Measurements from ENCODE around the gene NCKAP5.
"Not testable (repeated sequence)": the region's sequence is repeated elsewhere in the genome, so short reads cannot be mapped to it uniquely, and the experiment has no call there.

NCKAP5 gene

GRCh38 chr2:133497270-133497893, 70.9 kb downstream of the NCKAP5 start:
- DNase-seq (ENCODE audit: low read depth), result no peak

GRCh38 chr2:133496501-133497269, 71.6 kb downstream of the NCKAP5 start:
- DNase-seq (ENCODE audit: low read depth), result no peak

GRCh38 chr2:133495226-133495625, 73.0 kb downstream of the NCKAP5 start:
- DNase-seq (ENCODE audit: low read depth), result no peak

GRCh38 chr2:133492719-133493380, 75.4 kb downstream of the NCKAP5 start:
- no peak for DNase-seq (ENCODE audit: low read depth)

- DNase-seq (ENCODE audit: low read depth), result no peak
Observed at GRCh38 chr2:133490411-133490980, 77.8 kb downstream of the NCKAP5 start.

GRCh38 chr2:133489641-133490410, 78.4 kb downstream of the NCKAP5 start:
- peak; percentile 24 for DNase-seq (ENCODE audit: low read depth)

GRCh38 chr2:133489146-133489545, 79.1 kb downstream of the NCKAP5 start:
- no peak for DNase-seq (ENCODE audit: low read depth)

GRCh38 chr2:133486771-133487191, 81.5 kb downstream of the NCKAP5 start:
- DNase-seq (ENCODE audit: low read depth), result no peak

- DNase-seq (ENCODE audit: low read depth), result no peak
Observed at GRCh38 chr2:133485868-133486267, 82.4 kb downstream of the NCKAP5 start.

GRCh38 chr2:133484784-133485183, 83.5 kb downstream of the NCKAP5 start:
- no peak for DNase-seq (ENCODE audit: low read depth)

GRCh38 chr2:133484106-133484505, 84.2 kb downstream of the NCKAP5 start:
- DNase-seq (ENCODE audit: low read depth), result peak; percentile 47

GRCh38 chr2:133483181-133483580, 85.1 kb downstream of the NCKAP5 start:
- no peak for DNase-seq (ENCODE audit: low read depth)

- DNase-seq (ENCODE audit: low read depth), result no peak
Observed at GRCh38 chr2:133480707-133481429, 87.4 kb downstream of the NCKAP5 start.

GRCh38 chr2:133477616-133477990, 90.7 kb downstream of the NCKAP5 start:
- no peak for DNase-seq (ENCODE audit: low read depth)

- no peak for DNase-seq (ENCODE audit: low read depth)
Observed at GRCh38 chr2:133476931-133477615, 91.2 kb downstream of the NCKAP5 start.

- no peak for DNase-seq (ENCODE audit: low read depth)
Observed at GRCh38 chr2:133476286-133476685, 92.0 kb downstream of the NCKAP5 start.

- no peak for DNase-seq (ENCODE audit: low read depth)
Observed at GRCh38 chr2:133475610-133476009, 92.7 kb downstream of the NCKAP5 start.

- not testable (repeated sequence) for DNase-seq (ENCODE audit: low read depth)
Observed at GRCh38 chr2:133470446-133470845, 97.8 kb downstream of the NCKAP5 start.

GRCh38 chr2:133462811-133463210, 105.5 kb downstream of the NCKAP5 start:
- no peak for DNase-seq (ENCODE audit: low read depth)

- no peak for DNase-seq (ENCODE audit: low read depth)
Observed at GRCh38 chr2:133461484-133461883, 106.8 kb downstream of the NCKAP5 start.

GRCh38 chr2:133459590-133459989, 108.7 kb downstream of the NCKAP5 start:
- DNase-seq (ENCODE audit: low read depth), result no peak
